HEK293T (cell line): ENCODE measurements around the gene GMDS.
A peak's percentile ranks its signal among the peaks of the same experiment; 100 is the strongest.

Experiments used
- CTCF ChIA-PET: fragments of 350-600 bp; formaldehyde crosslinking; extraction: SDS; loops from one replicate; lab custom pipeline; 2021; ENCODE audit warnings: antibody characterized with exemption, inconsistent platforms; lab: Yijun Ruan, JAX
- POLR2A ChIA-PET: fragments of 350-600 bp; formaldehyde crosslinking; extraction: SDS; loops from one replicate; lab custom pipeline; 2020; ENCODE audit warnings: antibody characterized with exemption, inconsistent platforms; lab: Yijun Ruan, JAX
- DNase-seq: peaks from one replicate; pipeline ENCODE4 v3.0.0; 2012; ENCODE audit warnings: mixed read lengths; ENCODE audit errors: extremely low spot score
- ARNT ChIP-seq: fragments of 450-650 bp; IDR thresholded peaks from 2 replicates; pipeline ENCODE4 v1.6.1; 2017; ENCODE audit warnings: mild to moderate bottlenecking
- BHLHE40 ChIP-seq: fragments of 450-650 bp; IDR thresholded peaks from 2 replicates; pipeline ENCODE4 v1.6.1; 2016; ENCODE audit warnings: mild to moderate bottlenecking, moderate library complexity, borderline replicate concordance
- CTBP1 ChIP-seq: fragments of 450-650 bp; IDR thresholded peaks from 2 replicates; pipeline ENCODE4 v1.6.1; 2016; ENCODE audit warnings: borderline replicate concordance
- ELF4 ChIP-seq: fragments of 450-650 bp; IDR thresholded peaks from 2 replicates; pipeline ENCODE4 v1.6.1; 2017; ENCODE audit warnings: antibody characterized with exemption
- FOXA1 ChIP-seq: fragments of 450-650 bp; IDR thresholded peaks from 2 replicates; pipeline ENCODE4 v1.6.1; 2016; ENCODE audit warnings: mild to moderate bottlenecking
- FOXK2 ChIP-seq: fragments of 450-650 bp; IDR thresholded peaks from 2 replicates; pipeline ENCODE4 v1.6.1; 2016; ENCODE audit warnings: mild to moderate bottlenecking
- FOXM1 ChIP-seq: fragments of 450-650 bp; IDR thresholded peaks from 2 replicates; pipeline ENCODE4 v1.6.1; 2017; ENCODE audit warnings: mild to moderate bottlenecking, borderline replicate concordance
- HDGF ChIP-seq: fragments of 450-650 bp; IDR thresholded peaks from 2 replicates; pipeline ENCODE4 v1.6.1; 2017; ENCODE audit warnings: antibody characterized with exemption, borderline replicate concordance
- L3MBTL2 ChIP-seq: fragments of 450-650 bp; conservative IDR thresholded peaks from 2 replicates; pipeline ENCODE4 v1.6.1; 2016; ENCODE audit warnings: mild to moderate bottlenecking
- LEF1 ChIP-seq: fragments of 450-650 bp; IDR thresholded peaks from 2 replicates; pipeline ENCODE4 v1.6.1; 2017; ENCODE audit warnings: mild to moderate bottlenecking, borderline replicate concordance
- NFRKB ChIP-seq: fragments of 450-650 bp; IDR thresholded peaks from 2 replicates; pipeline ENCODE4 v1.6.1; 2016; ENCODE audit warnings: mild to moderate bottlenecking, moderate library complexity
- PKNOX1 ChIP-seq: fragments of 450-650 bp; IDR thresholded peaks from 2 replicates; pipeline ENCODE4 v1.6.1; 2016
- SP1 ChIP-seq: fragments of 450-650 bp; IDR thresholded peaks from 2 replicates; pipeline ENCODE4 v1.6.1; 2017
- SUZ12 ChIP-seq: fragments of 450-650 bp; IDR thresholded peaks from 2 replicates; pipeline ENCODE4 v1.6.1; 2016; ENCODE audit warnings: mild to moderate bottlenecking
- TARDBP ChIP-seq: fragments of 450-650 bp; IDR thresholded peaks from 2 replicates; pipeline ENCODE4 v1.6.1; 2016
- ZNF384 ChIP-seq: fragments of 450-650 bp; IDR thresholded peaks from 2 replicates; pipeline ENCODE4 v1.6.1; 2016

The GMDS gene

GRCh38 chr6:2061880-2062279 is 183.5 kb downstream of the GMDS start:
- ChIA-PET CTCF (no interaction called here), POLR2A (no interaction called here)
- TF ChIP-seq ZNF384, result no peak
- no peak for TF ChIP-seq FOXA1
- no peak for TF ChIP-seq ELF4
- TF ChIP-seq HDGF, result no peak
- TF ChIP-seq SP1, result no peak
- DNase-seq, result no peak

DNA sequence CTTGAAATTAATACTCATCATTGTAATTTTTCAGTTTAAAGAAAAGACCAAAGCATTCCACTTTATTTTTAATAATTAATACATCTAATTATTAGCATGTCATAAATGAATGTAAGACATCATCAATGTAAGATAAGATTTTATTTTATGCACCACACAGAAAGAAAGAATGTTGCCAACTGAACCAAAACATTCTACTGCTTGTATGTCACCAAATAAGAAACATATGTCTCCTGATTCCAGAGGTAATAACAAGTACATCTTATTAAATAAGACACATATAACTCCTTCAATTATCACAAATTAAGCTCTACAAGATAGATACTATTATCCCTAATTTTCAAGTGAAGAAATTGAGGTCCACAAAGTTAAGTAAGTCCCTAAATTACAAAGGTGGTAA is 189.5 kb downstream of the GMDS start:
- TF ChIP-seq TARDBP (no peak), ZNF384 (no peak), ARNT (no peak), CTBP1 (no peak), ELF4 (no peak), NFRKB (no peak), L3MBTL2 (no peak), BHLHE40 (no peak), PKNOX1 (no peak)
- POLR2A ChIA-PET, result no interaction called here
- no peak for DNase-seq
- CTCF ChIA-PET, result no interaction called here

DNA sequence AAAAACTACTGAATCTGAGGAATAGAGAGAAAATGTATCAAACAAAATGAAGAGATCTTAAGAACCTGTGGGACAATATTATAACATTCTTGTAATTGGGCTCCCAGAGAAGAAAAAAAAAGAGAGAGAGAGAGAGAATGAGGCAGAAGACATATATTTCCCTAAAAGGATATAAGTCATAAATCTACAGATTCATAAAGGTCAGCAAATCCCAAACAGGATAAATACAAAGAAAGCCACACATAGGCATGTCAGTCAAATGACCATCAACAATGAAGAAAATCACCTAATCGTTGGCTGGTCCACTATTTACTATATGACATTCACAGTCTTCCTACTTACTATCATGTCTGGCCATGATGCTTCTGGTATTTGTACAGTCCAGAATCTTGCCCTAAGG is 190.3 kb downstream of the GMDS start:
- ChIA-PET CTCF (no interaction called here), POLR2A (no interaction called here)
- DNase-seq, result no peak
- peak; percentile 62 for TF ChIP-seq PKNOX1
- TF ChIP-seq NFRKB, result no peak
- no peak for TF ChIP-seq ARNT

- ChIA-PET CTCF (interaction anchor here (0.7 kb wide), 1 partner anchor 233 kb away, joined by 3 read pairs; no protein-coding TSS in a partner anchor), POLR2A (no interaction called here)
- no peak for DNase-seq
- TF ChIP-seq ELF4 (no peak), NFRKB (no peak), HDGF (no peak), TARDBP (no peak), FOXM1 (no peak), ARNT (no peak), ZNF384 (no peak), SUZ12 (no peak), FOXK2 (no peak)
Observed at GRCh38 chr6:2054516-2055067, 190.8 kb downstream of the GMDS start.

- ChIA-PET CTCF (no interaction called here), POLR2A (no interaction called here)
- no peak for DNase-seq
- no peak for TF ChIP-seq SP1
- TF ChIP-seq PKNOX1, result no peak
- TF ChIP-seq SUZ12, result no peak
- TF ChIP-seq ARNT, result no peak
- no peak for TF ChIP-seq FOXA1
- TF ChIP-seq TARDBP, result no peak
Observed at GRCh38 chr6:2053691-2054090, 191.7 kb downstream of the GMDS start.

DNA sequence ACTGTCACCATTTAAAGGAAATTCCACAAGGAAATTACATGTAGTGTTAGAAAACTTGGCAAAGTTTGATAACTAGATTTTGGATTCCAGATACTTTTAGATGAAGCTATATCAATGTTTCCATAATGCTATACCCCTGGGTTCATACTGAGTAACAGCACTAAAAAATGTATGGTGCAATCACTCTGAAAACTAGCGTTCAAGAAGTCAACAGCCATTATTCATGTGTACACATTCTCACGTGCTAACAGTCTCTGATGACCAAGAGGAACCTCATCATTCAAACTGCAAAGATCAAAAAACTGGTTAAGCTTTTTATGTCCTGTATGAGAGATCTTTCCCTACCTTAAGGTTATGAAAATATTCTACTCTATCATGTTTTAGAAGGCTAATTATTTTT is 197.6 kb downstream of the GMDS start:
- TF ChIP-seq ZNF384 (no peak), FOXK2 (no peak), ELF4 (no peak), FOXA1 (no peak), CTBP1 (no peak)
- CTCF ChIA-PET, result no interaction called here
- POLR2A ChIA-PET, result no interaction called here

GRCh38 chr6:2044192-2044591 is 201.2 kb downstream of the GMDS start:
- ChIA-PET CTCF (no interaction called here), POLR2A (no interaction called here)
- TF ChIP-seq SP1 (no peak), ZNF384 (no peak), ELF4 (no peak), HDGF (no peak), LEF1 (no peak), CTBP1 (no peak), FOXM1 (no peak), ARNT (no peak), NFRKB (no peak), FOXK2 (no peak), BHLHE40 (no peak), PKNOX1 (no peak), SUZ12 (no peak), FOXA1 (no peak), TARDBP (no peak), L3MBTL2 (no peak)
- no peak for DNase-seq

More for the DNA sequence above, 197.6 kb downstream of the GMDS start:
- no peak for DNase-seq
